Right atrium auricular region (tissue), 2 donors: Measurements from ENCODE around the gene MLEC. TPM values are rescaled to one million over a fixed set of nuclear protein-coding genes. Genes with fewer than 3 reads are reported as not detected.
A peak's percentile ranks its signal among the peaks of the same experiment; 100 is the strongest.
"Not testable (repeated sequence)": the region's sequence is repeated elsewhere in the genome, so short reads cannot be mapped to it uniquely, and the experiment has no call there.

Experiments used
- DNase-seq: peaks from one replicate; pipeline ENCODE4 v3.0.0-alpha.2; 2019; ENCODE audit warnings: low spot score
- H3K27ac ChIP-seq, 2 donors: fragments of 200-600 bp; sonication (generic); 1 replicate in 1 of 2; 2 replicates in 1 of 2; pipeline ENCODE4 v1.5.1; 2016 to 2019
- H3K27me3 ChIP-seq, 2 donors: fragments of 200-600 bp; sonication (generic); one replicate each; pipeline versions ENCODE4 v1.5.1 to v1.6.0; 2017 to 2019
- H3K36me3 ChIP-seq: fragments of 200-600 bp; sonication (generic); one replicate; pipeline ENCODE4 v1.5.1; 2016
- H3K4me1 ChIP-seq, 2 donors: fragments of 200-600 bp; sonication (generic); one replicate each; pipeline versions ENCODE4 v1.5.1 to v1.6.0; 2017 to 2019
- H3K4me3 ChIP-seq, 2 donors: fragments of 200-600 bp; sonication (generic); 1 replicate in 1 of 2; 2 replicates in 1 of 2; pipeline ENCODE4 v1.5.1; 2017 to 2019; ENCODE audit warnings: mild to moderate bottlenecking in 1 of 2, moderate library complexity in 1 of 2
- H3K9me3 ChIP-seq, 2 donors: fragments of 200-600 bp; sonication (generic); one replicate each; pipeline ENCODE4 v1.5.1; 2019
- CTCF ChIP-seq, 2 donors: fragments of 200-600 bp; sonication (generic); IDR thresholded peaks; one replicate each; pipeline ENCODE4 v1.5.1; 2019; ENCODE audit warnings: antibody characterized with exemption in 2 of 2
- total RNA-seq, 2 donors: library from RNA; depleted of rRNA; stranded (reverse); fragments of >200 nt; gene quantifications; one replicate each; pipeline ENCODE4 v1.1.0, GENCODE V29; 2016

MLEC gene
- total RNA-seq, 2 donors from 2014 or later: 89.7 to 179 TPM

- Histone ChIP-seq H3K27ac (peak overlapping the region; percentile 79 to 83), H3K4me1 (peaks cover 0 to 34% of the 10 kb centered on the region in 2 donors), H3K4me3 (peak overlapping the region; percentile 71 to 74), H3K36me3 (peaks cover 57% of the 10 kb centered on the region), H3K9me3 (no peaks in the 10 kb centered on the region), H3K27me3 (no peaks in the 10 kb centered on the region)
- no peak for TF ChIP-seq CTCF (IDR thresholded peaks at IDR 0.05)
- DNase-seq: no peak
Observed at GRCh38 chr12:120725151-120725658, 38.3 kb downstream of the MLEC start.

- DNase-seq: peak; percentile 84
- H3K36me3 ChIP-seq: peaks cover 57% of the 10 kb centered on the region
- peak within 1 kb of the TSS; percentile 79 to 83 for H3K27ac ChIP-seq
- peak within 1 kb of the TSS; percentile 71 to 74 for H3K4me3 ChIP-seq
- H3K4me1 ChIP-seq: peaks cover 0 to 29% of the 10 kb centered on the region in 2 donors
- no peaks in the 10 kb centered on the region for H3K27me3 ChIP-seq
- no peaks in the 10 kb centered on the region for H3K9me3 ChIP-seq
- peak in 1 of 2 donors; percentile 31 for TF ChIP-seq CTCF (IDR thresholded peaks at IDR 0.05)
Observed at GRCh38 chr12:120725659-120726509, 38.9 kb downstream of the MLEC start, which contains the start of gene ACADS. Gene ACADS (plus strand): TSS chr12:120725826. CDS start chr12:120725886, 60 bp downstream.

GRCh38 chr12:120726510-120726793, 39.5 kb downstream of the MLEC start:
- no peak for DNase-seq
- H3K9me3 ChIP-seq: no peaks in the 10 kb centered on the region
- no peaks in the 10 kb centered on the region for H3K27me3 ChIP-seq
- peaks cover 0 to 23% of the 10 kb centered on the region in 2 donors for H3K4me1 ChIP-seq
- peak overlapping the region; percentile 79 to 83 for H3K27ac ChIP-seq
- H3K4me3 ChIP-seq: peak overlapping the region; percentile 71 to 74
- TF ChIP-seq CTCF (IDR thresholded peaks at IDR 0.05): no peak
- H3K36me3 ChIP-seq: peaks cover 52% of the 10 kb centered on the region

- H3K36me3 ChIP-seq: peaks cover 47% of the 10 kb centered on the region
- TF ChIP-seq CTCF (IDR thresholded peaks at IDR 0.05): no peak
- H3K9me3 ChIP-seq: no peaks in the 10 kb centered on the region
- peaks cover 0 to 23% of the 10 kb centered on the region in 2 donors for H3K4me1 ChIP-seq
- peak overlapping the region in 1 of 2 donors; percentile 83 for H3K27ac ChIP-seq
- no peak overlapping the region for H3K4me3 ChIP-seq
- no peak for DNase-seq
- no peaks in the 10 kb centered on the region for H3K27me3 ChIP-seq
Observed at GRCh38 chr12:120726961-120727360, 40.0 kb downstream of the MLEC start.

- peaks cover 32% of the 10 kb centered on the region for H3K36me3 ChIP-seq
- H3K4me1 ChIP-seq, H3K27me3 ChIP-seq, H3K27ac ChIP-seq, H3K4me3 ChIP-seq, DNase-seq, H3K9me3 ChIP-seq: not testable (repeated sequence)
Observed at GRCh38 chr12:120732198-120732597, 45.2 kb downstream of the MLEC start.

- Histone ChIP-seq H3K27me3 (no peaks in the 10 kb centered on the region), H3K9me3 (no peaks in the 10 kb centered on the region), H3K27ac (no peak overlapping the region), H3K4me1 (no peaks in the 10 kb centered on the region), H3K4me3 (no peak overlapping the region), H3K36me3 (peaks cover 26% of the 10 kb centered on the region)
- no peak for TF ChIP-seq CTCF (IDR thresholded peaks at IDR 0.05)
- DNase-seq: no peak
Observed at GRCh38 chr12:120733574-120733973, 46.6 kb downstream of the MLEC start.
